GM21737 (cell line): ENCODE data around the gene RPL3.

Experiments used
- ATAC-seq: cut with Tn5 transposase; IDR thresholded peaks from one replicate; pipeline ENCODE4 v1.9.1; 2021; ENCODE audit warnings: mild to moderate bottlenecking, moderate library complexity; ENCODE audit not compliant: unreplicated experiment

Gene RPL3

DNA sequence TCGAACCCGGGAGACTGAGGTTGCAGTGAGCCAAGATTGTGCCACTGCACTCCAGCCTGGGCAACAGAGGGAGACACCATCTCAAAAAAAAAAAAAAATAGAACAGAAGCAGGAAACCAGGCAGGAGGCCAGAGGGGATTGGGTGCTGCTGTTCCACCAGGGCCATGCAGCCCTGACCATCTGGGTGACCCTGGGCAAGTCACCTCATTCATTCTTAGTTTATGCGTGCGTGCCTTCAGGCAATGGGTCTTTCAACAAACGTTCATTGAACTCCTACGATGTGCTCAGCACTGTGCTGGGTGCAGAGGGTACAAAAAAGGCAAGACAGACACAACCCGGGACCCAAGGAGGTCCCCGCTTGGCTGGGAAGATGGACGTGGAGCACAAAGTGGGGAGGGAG is 18.3 kb downstream of the RPL3 start:
- no peak for ATAC-seq

DNA sequence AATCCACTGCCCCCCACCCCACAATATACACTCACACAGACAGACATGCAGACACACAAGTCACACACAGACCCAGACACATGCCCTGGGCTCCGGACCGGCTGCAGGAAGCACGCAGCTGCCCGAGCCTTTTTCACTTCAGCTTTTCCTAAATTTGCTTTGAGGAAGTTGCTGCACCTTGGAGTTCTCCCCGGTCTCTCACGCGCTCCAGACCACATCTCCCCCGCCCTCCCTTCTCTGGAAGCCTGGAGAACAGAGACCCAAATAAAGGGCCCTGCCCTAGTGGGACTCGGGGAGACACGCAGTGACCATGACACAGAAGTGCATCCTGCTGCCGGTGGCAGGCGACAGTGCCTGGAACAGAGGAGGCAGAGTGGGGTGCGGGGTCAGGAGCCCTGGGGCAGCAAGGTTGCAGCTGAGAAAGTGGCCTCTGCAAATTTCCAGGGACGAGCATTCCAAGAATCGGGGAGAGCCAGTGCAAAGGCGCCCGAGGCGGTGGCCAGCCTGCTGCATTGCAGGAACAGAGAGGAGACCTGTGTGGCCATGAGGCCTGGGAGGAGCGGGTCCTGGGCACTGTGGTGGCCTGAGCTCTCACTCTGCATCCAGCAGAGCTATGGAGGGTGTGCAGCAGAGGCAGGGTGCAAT is 19.1 kb downstream of the RPL3 start:
- ATAC-seq, result no peak

DNA sequence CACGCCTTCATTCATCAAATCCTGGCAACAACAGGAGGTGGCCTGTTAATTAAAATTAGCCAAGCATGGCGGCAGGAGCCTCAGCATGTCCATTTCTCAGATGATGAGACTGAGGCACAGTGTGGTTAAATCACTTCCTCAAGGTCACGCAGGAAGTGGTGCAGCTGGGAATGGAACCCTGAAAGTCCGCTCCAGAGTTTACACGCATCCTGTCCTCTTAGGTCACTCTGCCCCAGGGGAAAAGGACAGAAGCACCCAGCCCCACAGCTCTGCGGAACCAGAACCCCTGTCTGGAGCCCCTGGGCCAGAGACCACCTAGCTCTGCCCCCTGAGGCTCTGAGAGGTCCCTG is 19.6 kb downstream of the RPL3 start:
- no peak for ATAC-seq

DNA sequence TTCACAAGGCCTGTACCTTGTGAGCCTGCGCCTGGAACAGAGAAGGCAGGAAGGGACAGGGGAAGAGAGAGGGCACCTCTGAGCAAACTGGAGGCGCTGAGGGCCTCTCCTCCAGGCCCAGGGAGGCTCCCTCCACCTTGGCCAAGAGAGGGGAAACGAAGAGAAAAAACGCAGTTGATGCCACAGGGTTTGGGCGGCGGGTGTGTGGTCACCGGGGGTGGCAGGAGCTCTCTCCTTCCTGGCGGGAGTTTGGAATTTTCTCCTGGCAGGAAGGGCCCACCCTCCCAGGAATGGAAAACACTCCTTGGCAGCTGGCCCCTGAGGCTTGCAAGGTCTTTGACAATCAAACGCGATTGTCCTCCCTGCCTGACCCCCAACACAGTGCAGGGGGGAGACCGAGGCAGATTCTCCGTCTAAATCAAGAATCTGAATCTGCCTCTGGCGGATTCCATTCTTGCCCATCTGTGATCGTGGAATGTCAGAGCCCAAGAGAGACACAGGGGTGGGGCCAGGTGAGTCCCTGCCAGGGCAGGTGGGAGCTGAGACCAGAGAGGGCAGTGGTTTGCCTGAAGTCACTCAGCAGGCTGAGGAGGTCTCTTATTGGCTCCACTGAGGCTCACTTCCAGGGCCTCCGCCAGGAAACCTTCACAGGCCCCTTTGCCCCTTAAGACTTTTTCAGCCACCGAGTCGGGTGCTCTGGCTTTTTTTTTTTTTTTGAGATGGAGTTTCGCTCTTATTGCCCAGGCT is 21.0 kb downstream of the RPL3 start:
- ATAC-seq, result no peak

DNA sequence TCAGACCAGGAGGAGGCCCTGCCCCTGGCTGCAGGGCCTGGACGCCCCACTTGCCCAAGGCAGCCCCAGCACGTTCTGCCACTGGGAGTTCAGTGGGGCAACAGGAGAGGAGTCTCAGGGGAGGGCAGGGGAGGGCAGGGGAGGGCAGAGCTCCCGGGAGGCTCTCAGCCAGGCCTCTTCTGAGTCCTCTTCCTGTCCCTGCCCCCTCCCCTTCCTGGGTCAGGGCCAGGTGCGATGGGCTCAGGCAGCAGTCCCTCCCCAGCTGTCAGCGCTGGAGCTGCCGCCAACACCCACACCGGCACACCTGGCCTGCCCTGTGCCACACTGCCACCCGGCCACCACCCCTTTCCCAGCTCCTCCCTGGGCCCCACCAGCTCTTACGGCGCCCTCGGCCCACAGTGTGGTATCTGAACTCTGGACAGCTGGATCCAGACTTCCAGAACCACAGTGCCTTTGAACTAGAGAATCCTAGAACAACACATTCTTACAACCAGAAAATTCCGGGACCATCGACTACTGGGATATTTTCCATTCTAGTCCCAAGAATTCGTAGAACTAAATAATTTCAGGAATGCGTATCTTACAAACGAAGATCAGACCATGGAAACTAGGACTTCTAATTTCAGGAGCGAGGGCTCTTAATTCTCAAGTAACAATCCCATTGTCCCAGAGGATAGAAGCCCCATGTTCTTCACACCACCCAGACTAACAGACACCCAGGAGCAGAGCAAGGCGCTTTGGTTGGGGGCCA is 21.8 kb downstream of the RPL3 start:
- no peak for ATAC-seq

DNA sequence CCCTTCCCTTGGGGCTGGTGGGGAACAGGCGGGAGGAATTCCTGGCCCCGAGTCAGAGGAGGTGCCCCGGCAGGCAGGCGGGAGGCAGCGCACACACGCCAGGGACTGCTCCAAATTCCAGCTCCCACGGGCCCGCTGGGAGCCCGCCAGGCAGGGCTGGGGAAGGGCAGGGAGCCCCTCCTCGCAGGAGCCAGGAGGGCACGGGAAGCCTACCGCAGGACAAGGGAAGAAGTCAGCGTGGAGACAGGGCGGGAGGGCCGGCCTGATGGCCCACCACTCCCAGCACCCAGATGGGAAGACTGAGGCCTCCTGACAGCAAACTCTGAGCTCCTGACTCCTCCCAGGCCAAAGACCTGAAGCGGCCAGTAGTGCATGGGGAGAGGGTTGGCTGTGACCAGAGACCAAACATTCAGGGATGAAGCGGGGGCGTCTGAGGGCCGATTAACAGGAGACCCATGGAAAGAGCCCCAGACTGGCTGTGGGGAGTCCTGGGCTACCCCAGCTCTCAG is 22.4 kb downstream of the RPL3 start:
- no peak for ATAC-seq

DNA sequence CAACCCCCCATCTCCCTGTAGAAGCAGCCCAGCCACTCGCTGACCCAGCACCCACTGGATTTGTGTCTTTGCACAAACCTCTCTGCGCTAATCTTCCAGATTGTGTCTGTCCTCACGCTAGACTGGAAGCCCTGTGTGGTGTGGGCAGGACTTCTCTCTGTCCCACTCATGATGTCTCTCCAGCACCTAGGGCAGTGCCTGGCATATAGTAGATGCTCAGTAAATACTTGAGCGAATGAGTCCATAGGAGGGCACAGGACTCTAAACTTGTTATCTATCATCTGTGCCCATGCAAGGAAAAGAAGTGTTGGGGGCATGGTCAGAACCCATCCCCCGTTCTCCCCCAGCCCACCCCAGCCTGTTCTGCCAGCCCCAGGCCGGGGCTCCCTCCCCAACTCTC is 22.9 kb downstream of the RPL3 start:
- no peak for ATAC-seq

DNA sequence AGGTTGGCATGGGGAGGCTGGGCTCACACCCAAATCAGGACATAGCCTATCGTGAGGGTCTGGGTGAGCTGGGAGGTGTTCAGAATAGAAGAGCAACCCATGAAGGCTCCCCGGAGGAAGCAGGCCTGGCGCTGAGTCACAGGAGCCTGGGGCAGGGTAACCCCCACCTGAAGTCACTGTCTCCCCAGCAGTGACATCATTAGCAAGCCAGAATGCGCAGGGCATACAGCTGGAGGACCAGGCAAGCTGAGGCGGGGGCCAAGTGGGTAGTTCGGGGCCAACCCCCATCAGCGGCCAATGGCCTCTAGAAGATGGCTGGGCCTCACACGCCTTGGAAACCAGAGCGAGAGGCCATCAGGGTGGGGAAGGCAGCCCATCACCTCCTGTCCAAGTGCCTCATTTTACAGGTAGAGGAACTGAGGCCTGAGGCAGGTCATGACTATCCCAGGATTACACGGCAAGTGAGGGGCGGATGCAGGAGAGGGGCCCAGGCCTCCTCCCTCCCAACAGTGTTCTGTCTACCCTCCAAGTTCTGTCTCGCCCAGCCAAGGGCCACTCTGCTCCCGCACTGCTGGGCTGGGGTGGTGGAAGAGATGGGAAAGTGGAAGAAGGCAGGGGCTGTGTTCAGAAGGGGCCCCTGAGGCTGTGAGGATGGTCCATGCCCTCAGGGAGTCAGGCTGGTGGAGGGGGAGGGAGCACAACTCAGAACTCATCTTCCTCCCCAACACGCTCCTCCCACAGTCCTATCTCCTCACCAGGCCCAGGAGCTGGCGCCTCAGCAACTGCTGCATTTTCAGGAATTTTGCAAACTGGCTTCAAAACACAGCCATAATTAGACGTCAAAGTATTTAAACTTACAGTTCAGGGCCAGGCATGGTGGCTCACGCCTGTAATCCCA is 24.6 kb downstream of the RPL3 start:
- ATAC-seq, result no peak

DNA sequence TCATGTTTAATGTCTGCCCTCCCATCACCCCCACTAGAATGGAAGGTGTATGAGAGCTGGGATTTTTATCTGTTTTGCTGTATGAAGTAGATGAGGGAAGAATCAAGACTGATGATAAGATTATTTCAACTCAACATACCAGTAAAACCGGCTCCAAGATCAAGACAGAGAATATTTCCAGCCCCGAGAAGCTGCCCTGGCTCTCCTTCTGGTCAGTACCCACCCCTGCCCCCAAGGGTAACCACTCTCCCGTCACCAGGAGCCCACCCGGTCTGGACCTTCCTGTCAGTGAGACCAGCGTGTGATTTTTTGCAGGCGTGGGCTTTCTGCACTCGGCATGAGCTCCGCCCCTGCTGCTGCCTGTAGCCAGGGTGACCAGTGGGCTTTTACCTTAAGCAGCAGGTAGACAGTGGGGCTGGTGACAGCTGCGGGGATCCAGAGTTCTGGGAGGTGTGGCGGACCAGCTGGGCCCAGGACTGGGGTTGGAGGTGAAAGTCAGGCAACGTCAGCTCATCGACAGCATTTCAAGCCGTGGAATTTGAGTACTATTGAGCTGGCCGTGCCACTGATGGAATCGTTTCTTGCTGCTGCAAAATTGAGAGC is 25.6 kb downstream of the RPL3 start:
- no peak for ATAC-seq

DNA sequence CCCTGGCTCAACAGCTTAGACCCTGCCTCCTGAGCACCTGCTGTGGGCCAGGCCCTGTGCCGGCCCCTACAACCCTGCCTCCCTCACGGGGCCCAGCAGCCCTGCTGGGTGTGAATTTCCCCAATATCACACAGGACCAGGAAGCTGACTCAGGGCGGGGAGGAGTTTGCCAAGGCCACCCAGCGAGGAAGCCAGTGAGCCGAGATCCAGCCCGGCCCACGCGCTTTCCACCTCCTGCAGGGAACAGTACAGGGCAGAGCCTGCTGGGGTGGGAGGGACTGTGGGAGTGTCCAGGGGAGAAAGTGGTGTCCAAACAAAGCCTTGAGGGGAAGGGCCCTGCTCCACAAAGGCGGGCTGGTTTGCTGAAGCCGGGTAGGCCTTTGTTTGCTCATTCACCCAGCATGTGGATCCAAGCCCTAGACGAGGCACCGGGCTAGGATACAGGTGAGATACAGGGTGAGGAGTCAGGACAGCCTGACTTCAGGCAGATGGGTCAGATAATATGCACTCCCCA is 26.8 kb downstream of the RPL3 start:
- no peak for ATAC-seq

DNA sequence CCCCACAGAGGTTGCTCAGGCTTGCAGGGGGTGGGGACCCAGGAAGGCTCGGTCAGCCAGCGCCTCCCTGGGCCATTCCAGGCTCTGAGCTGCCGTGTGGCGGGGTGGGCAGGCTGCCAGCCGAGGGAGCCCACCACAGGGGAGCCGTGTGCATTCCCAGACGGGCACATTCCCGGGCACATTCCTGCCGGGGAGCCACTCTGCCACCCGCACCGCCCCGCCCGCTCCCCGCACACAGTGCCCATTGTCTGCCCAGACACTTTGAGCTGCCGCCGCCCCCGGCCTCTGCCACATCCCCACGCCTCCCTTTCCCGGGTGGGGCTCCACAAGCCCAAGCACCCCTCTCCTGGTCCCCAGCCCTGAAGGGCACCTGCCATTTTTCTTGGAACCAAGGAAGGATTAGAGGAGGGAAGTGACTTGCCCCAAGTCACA is 27.4 kb downstream of the RPL3 start:
- ATAC-seq, result no peak

DNA sequence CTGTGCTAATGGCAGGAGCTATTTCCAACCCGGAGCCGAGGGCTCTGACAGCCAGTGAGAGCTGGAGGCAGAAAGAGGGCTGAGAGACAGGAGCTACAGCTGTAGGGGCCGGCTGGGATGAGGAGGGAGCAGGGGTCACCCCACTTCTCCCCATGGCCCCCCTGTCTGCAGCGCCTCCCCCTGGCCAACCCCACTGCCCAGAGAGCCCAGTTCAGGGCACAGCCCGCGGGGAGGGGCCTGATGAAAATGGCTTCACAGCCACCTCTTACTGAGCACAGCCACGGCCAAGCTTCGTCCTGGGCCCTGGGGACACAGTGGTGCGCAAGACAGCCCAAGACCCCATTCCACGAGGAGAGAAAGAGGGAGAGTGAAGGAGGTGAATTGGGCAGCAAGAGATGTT is 27.9 kb downstream of the RPL3 start:
- ATAC-seq, result no peak

DNA sequence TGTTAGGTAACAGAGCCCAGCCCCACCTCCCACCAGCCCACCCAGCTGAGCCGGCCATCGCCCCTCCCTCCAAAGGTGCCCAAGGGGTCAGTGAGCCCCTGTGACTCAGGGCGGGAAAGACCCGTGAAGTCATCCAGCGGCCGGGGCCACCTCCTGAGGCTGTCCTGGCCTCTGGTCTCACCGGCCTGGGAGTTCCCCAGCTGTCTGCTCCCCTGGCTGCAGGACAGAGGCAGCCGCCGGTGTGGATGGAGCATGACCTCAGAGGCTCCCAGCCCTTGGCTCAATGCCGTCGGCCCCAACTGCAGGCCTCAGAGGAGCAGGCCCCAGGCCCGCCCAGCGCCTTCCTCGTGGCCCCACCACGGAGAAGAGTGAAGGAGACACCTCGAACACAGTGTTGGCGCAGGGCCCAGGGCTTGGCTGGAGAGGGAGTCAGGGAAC is 28.7 kb downstream of the RPL3 start:
- no peak for ATAC-seq

DNA sequence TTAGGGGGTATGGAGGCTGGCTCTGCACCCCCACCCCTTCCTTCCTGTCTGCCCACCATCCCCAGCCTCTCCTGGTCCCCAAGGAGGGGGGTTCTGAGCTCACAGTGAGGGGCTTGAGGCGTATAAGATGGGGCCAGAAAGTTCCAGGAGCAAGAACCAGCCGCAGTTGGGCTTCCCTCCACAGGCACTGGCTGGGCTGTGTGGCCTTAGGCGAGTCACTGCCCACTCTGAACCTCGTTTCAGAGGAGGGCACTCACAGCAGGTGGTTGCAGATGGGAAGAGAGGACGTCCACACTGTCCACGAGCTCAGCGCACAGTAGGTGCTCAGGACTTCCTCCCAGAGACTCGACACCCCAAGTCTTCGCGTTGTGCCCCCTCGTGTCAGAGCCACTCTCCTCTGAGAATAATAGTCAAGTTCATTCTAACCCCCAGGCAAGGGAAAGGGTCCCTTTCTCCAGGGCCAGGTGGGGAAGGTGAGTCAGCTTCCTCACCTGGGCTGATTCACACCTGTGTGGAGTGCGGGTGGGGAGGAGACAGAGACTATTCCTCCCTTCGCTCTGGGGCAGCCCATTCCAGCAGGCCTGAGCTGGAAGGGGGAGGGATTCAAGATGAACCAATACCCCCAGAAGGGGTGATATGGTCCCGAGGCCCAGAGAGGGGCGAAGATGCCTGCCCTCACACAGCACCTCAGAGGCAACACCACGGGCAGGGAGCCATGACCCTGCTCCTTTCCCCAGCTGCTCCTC is 29.3 kb downstream of the RPL3 start:
- no peak for ATAC-seq

DNA sequence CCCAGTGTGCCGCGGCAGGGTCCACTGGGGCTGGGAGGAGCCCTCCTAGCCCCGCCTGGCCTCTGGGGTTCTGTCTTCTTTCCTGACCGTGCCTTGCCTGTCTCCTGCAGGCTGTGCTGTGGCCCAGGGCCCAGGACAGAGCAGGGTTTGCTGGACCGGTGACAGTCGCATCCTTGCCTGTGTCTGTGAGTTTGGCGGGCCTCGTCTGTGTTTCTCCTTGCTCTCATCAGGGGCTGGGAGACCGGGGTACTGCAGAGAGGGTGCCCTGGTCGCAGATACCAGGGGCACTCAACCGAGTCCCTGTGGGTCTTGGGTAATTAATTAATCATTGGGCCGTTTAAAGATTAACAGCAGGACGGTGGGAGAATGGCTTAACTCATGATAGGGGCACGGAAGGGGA is 29.9 kb downstream of the RPL3 start:
- ATAC-seq, result no peak

DNA sequence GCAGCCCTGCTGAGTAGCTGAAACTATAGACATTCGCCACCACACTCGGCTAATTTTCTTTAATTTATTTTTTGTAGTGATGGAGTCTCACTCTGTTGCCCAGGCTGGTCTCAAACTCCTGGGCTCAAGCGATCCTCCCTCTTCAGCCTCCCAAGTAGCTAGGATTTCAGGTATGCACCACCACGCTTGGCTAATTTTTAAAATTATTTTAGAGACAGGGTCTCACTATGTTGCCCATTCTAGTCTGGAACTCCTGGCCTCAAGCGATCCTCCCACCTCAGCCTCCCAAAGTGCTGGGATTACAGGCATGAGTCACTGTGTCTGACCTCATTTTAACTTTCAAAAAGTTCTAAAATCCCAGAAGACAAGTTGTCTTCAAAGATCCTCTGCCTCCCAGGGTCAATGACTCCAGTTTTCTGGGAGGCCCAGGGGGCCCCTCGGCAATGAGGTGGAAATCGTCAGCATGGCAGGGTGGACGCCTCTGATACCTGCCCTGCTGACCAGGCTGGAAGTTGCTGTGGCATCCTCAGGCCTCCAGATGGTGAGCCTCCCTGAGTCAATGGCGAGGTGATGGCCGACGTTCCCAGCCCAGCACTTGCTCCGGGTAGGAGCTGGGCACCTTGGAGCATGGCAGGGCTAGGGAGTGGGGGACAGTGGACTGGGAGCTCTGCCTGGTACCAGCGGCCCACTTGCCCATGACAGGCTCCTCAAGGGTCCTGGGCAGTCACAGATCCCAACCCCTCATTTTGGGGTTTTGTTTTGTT is 31.1 kb downstream of the RPL3 start:
- no peak for ATAC-seq

DNA sequence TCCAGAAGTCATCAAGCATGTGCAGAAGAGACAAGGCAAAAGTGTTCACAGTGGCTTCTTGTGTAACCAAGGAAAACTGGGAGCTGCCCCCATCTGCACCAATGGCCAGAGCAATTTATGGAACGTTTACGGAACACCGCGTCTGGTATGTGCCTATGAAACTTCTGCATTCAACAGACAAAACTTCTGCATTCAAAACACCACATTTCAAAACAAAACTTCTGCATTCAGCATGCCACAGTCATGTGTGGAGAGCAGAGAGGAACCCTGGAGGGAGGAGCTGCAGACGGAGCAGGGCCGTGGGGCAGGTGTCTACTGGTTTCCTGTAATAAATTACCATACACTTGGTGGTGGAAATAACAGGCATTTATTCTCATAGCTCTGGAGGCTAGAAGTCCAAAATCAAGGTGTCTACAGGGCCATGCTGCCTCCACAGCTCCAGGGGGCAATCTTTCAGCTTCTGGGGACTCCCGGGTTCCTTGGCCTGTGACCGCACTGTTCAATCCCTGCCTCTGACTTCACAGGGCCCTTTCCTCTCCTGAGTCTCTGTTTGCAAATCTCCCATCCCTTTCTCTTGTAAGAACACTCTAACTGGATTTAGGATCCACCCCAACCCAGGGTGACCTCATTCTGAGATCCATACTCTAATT is 32.2 kb downstream of the RPL3 start:
- ATAC-seq, result no peak

DNA sequence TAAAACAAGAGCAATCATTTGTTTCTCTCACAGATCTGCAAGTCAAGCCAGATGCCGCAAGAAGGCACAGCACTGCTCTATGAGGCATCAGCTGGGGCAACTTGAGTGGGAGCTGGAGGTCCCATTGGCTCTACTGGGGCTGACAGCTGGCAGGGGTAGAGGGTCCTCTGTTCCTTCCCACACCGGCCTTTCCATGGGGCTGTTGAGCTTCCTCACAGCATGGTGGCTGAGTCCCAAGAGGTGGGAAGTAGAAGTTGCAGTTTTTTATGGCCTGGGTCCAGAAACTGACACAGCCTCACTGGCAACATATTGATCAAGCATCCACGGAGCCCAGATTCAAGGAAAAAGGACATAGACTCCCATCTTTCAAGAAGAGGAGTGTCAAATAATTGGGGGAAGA is 34.4 kb downstream of the RPL3 start:
- no peak for ATAC-seq
